CD4-positive, alpha-beta memory T cell (primary cell): Measurements from ENCODE around the gene TRPT1. TPM values are rescaled to one million over a fixed set of nuclear protein-coding genes. Genes with fewer than 3 reads are reported as not detected.

Source experiments
- CTCF ChIA-PET: fragments of 350-600 bp; sonication (Branson Sonifier 250); formaldehyde crosslinking; loops from one replicate; lab custom pipeline; 2021; ENCODE audit warnings: inconsistent platforms; ENCODE audit not compliant: partially characterized antibody; lab: Charles Lee
- POLR2A ChIA-PET: fragments of 350-600 bp; sonication (Branson Sonifier 250); formaldehyde crosslinking; loops from one replicate; lab custom pipeline; 2021; ENCODE audit not compliant: partially characterized antibody; lab: Charles Lee
- DNase-seq, 5 donors: peaks; one replicate each; pipeline versions ENCODE4 v3.0.0 to v3.0.0-alpha.2; 2020 to 2022; ENCODE audit warnings: mixed read lengths in 1 of 5
- H3K27ac ChIP-seq: one replicate; pipeline ENCODE4 v1.7.0; 2013; ENCODE audit warnings: low read depth, low read length
- H3K27me3 ChIP-seq: 2 replicates; pipeline ENCODE4 v1.7.0; 2013; ENCODE audit warnings: mild to moderate bottlenecking, low read length, moderate library complexity; ENCODE audit not compliant: insufficient read depth
- H3K36me3 ChIP-seq: 2 replicates; pipeline ENCODE4 v1.7.0; 2013; ENCODE audit warnings: mild to moderate bottlenecking, low read length, moderate library complexity; ENCODE audit not compliant: insufficient read depth
- H3K4me1 ChIP-seq: 2 replicates; pipeline ENCODE4 v1.7.0; 2013; ENCODE audit warnings: mild to moderate bottlenecking, low read length, moderate library complexity; ENCODE audit not compliant: insufficient read depth
- H3K4me3 ChIP-seq, 2 donors: one replicate each; pipeline ENCODE4 v1.7.0; 2013; ENCODE audit warnings: low read length in 2 of 2, mild to moderate bottlenecking in 1 of 2
- H3K9me3 ChIP-seq, 2 donors: one replicate each; pipeline ENCODE4 v1.7.0; 2013; ENCODE audit warnings: low read length in 2 of 2, control low read depth in 1 of 2; ENCODE audit not compliant: control insufficient read depth in 1 of 2
- H3K27ac Mint-ChIP-seq, 7 donors: one replicate each; pipeline ENCODE4 v1.8.0; 2020 to 2021; ENCODE audit warnings: mixed read lengths in 7 of 7, mild to moderate bottlenecking in 6 of 7, inconsistent platforms in 3 of 7, moderate library complexity in 3 of 7
- H3K27me3 Mint-ChIP-seq, 2 donors: one replicate each; pipeline ENCODE4 v1.8.0; 2020 to 2021; ENCODE audit warnings: mixed read lengths in 2 of 2
- H3K36me3 Mint-ChIP-seq, 2 donors: one replicate each; pipeline ENCODE4 v1.8.0; 2020 to 2021; ENCODE audit warnings: mixed read lengths in 2 of 2, inconsistent platforms in 1 of 2, mild to moderate bottlenecking in 1 of 2
- H3K4me1 Mint-ChIP-seq, 4 donors: one replicate each; pipeline ENCODE4 v1.8.0; 2020 to 2021; ENCODE audit warnings: mixed read lengths in 4 of 4, mild to moderate bottlenecking in 1 of 4
- H3K4me3 Mint-ChIP-seq, 8 donors: one replicate each; pipeline ENCODE4 v1.8.0; 2020 to 2021; ENCODE audit warnings: mixed read lengths in 8 of 8, mild to moderate bottlenecking in 7 of 8, moderate library complexity in 6 of 8, inconsistent platforms in 3 of 8
- H3K9me3 Mint-ChIP-seq, 8 donors: one replicate each; pipeline ENCODE4 v1.8.0; 2020 to 2021; ENCODE audit warnings: mixed read lengths in 8 of 8, mild to moderate bottlenecking in 5 of 8, inconsistent platforms in 3 of 8, moderate library complexity in 1 of 8
- intact Hi-C: fragments of 100-400 bp; cut with micrococcal nuclease; formaldehyde crosslinking; loops from one replicate; pipeline ENCODE4 v1.15.1; 2023
- polyA plus RNA-seq, 2 donors: library from polyadenylated mRNA; unstranded; fragments of 300-500 nt; fragmentation: Illumina TruSeq; gene quantifications; one replicate each; pipeline ENCODE4 v1.2.3, GENCODE V29; 2021
- total RNA-seq, 2 experiments: library from RNA; stranded (reverse); gene quantifications; one replicate each; pipeline ENCODE4 v1.2.3, GENCODE V29; 2021

The TRPT1 gene
- total and polyA plus RNA-seq, 4 experiments from 2014 or later, result 31.1 to 42.1 (median 36.4) TPM

DNA sequence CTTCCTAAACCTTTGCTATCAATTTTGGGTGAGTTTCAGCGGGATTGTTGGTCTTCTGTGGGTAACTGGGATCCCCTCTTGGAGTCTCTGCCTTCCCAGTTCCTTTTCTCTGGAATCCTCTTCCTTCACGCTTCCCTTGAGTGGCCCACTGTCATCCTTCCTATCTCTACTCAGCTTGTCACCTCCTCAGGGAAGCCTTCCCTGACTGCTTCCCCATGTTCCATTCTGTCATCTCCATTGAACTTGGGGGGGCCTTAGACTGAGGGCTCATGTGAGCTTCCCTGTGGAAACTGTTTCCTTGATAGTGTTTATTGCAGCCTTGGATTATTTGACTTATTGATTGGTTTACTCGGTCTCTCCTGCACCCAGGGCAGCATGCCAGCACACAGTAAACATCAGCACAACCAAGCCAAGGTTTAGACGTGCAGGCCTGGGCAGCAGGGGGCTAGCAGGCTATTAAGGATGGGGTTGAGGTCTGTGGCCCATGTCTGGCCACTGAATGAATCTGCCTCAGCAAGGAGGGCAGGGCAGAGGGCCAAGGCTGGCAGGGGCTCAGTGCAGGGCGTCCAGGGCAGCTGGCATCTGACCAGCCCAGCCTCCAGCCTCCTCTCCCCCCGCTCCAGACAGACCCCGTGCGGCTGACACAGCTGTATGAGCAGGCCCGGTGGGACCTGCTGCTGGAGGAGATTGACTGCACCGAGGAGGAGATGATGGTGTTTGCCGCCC lies 7.2 kb downstream of the TRPT1 start:
- H3K9me3 ChIP-seq, result no peaks in the 10 kb centered on the region
- DNase-seq, result no peak
- intact Hi-C loops, result no loop called here
- peak overlapping the region; percentile 19 for H3K27ac ChIP-seq
- Mint-ChIP-seq H3K9me3 (no peaks in the 10 kb centered on the region), H3K27ac (peak overlapping the region in 4 of 7 donors; percentile 59 to 75 (median 67)), H3K4me3 (no peak overlapping the region), H3K4me1 (peaks cover 2 to 7% (median 5%) of the 10 kb centered on the region in 4 donors), H3K36me3 (peaks cover 10 to 40% of the 10 kb centered on the region in 2 donors), H3K27me3 (no peaks in the 10 kb centered on the region)
- H3K36me3 ChIP-seq, result peaks cover 45% of the 10 kb centered on the region
- ChIA-PET POLR2A (interaction anchor here (1.1 to 38.9 kb wide), 4 partner anchors 9 to 52 kb away, joined by 3 to 937 read pairs (median 470); partner anchors contain the start of genes DNAJC4, FERMT3, FKBP2 and NUDT22), CTCF (interaction anchor here (18.8 kb wide), 1 partner anchor 12 kb away, joined by 207 read pairs; the partner anchor contains the start of gene FERMT3)
- no peak overlapping the region for H3K4me3 ChIP-seq
- H3K4me1 ChIP-seq, result no peaks in the 10 kb centered on the region
- no peaks in the 10 kb centered on the region for H3K27me3 ChIP-seq

DNA sequence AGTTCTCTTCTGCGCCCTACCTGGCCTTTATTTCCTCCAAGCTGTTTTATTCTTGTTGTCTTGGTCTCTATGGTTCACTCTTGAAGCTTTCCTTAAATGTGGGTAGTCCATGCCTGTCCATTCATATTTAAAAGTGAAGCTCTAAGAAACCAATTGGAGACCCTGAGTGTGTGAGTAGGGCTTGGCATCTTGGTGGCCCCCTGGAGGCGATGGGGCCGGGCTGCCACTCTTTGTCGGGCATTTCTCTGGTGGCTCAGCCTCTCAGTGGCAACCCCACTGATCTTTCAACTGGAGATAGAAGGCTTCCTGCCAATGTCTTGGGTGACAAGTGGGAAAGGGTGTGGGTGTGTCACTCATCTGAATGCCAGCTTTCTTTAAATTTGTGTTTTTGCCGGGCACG lies 9.1 kb downstream of the TRPT1 start:
- Histone ChIP-seq H3K9me3 (no peaks in the 10 kb centered on the region), H3K4me3 (no peak overlapping the region), H3K36me3 (peaks cover 43% of the 10 kb centered on the region), H3K4me1 (no peaks in the 10 kb centered on the region), H3K27me3 (no peaks in the 10 kb centered on the region), H3K27ac (no peak overlapping the region)
- DNase-seq, result no peak
- H3K27me3 Mint-ChIP-seq, result no peaks in the 10 kb centered on the region
- H3K9me3 Mint-ChIP-seq, result no peaks in the 10 kb centered on the region
- ChIA-PET CTCF (interaction anchor here (0.6 to 18.8 kb wide), 3 partner anchors 10 to 268 kb away, joined by 3 to 207 read pairs (median 3); partner anchors contain the start of gene FERMT3), POLR2A (interaction anchor here (0.7 to 38.9 kb wide), 4 partner anchors 7 to 68 kb away, joined by 4 to 937 read pairs (median 472); partner anchors contain the start of genes BAD, DNAJC4, FERMT3 and FKBP2)
- no peak overlapping the region for H3K4me3 Mint-ChIP-seq
- peaks cover 18 to 42% of the 10 kb centered on the region in 2 donors for H3K36me3 Mint-ChIP-seq
- H3K27ac Mint-ChIP-seq, result peak overlapping the region in 2 of 7 donors; percentile 8 to 38
- peaks cover 11 to 12% (median 11%) of the 10 kb centered on the region in 4 donors for H3K4me1 Mint-ChIP-seq
- intact Hi-C loops, result no loop called here

- Histone ChIP-seq H3K27ac (no peak overlapping the region), H3K9me3 (no peaks in the 10 kb centered on the region), H3K36me3 (peaks cover 26% of the 10 kb centered on the region), H3K4me3 (no peak overlapping the region), H3K27me3 (no peaks in the 10 kb centered on the region), H3K4me1 (peaks cover 19% of the 10 kb centered on the region)
- ChIA-PET POLR2A (interaction anchor here (1.2 to 22.7 kb wide), 3 partner anchors 22 to 60 kb away, joined by 3 to 937 read pairs (median 5); partner anchors contain the start of genes DNAJC4, FKBP2, NUDT22 and PLCB3), CTCF (interaction anchor here (9.7 kb wide), 1 partner anchor 12 kb away, joined by 207 read pairs; the partner anchor contains the start of genes DNAJC4, NUDT22 and TRPT1)
- intact Hi-C loops, result no loop called here
- peaks cover 16 to 48% (median 32%) of the 10 kb centered on the region in 4 donors for H3K4me1 Mint-ChIP-seq
- H3K27ac Mint-ChIP-seq, result peak overlapping the region in 2 of 7 donors; percentile 68 to 79
- no peaks in the 10 kb centered on the region for H3K27me3 Mint-ChIP-seq
- DNase-seq, result no peak
- H3K9me3 Mint-ChIP-seq, result peaks cover 0 to 2% (median 0%) of the 10 kb centered on the region in 8 donors
- peak overlapping the region in 2 of 8 donors; percentile 21 to 35 for H3K4me3 Mint-ChIP-seq
- peaks cover 17 to 61% of the 10 kb centered on the region in 2 donors for H3K36me3 Mint-ChIP-seq
Measured at GRCh38 chr11:64211181-64211872, 14.7 kb downstream of the TRPT1 start.

DNA sequence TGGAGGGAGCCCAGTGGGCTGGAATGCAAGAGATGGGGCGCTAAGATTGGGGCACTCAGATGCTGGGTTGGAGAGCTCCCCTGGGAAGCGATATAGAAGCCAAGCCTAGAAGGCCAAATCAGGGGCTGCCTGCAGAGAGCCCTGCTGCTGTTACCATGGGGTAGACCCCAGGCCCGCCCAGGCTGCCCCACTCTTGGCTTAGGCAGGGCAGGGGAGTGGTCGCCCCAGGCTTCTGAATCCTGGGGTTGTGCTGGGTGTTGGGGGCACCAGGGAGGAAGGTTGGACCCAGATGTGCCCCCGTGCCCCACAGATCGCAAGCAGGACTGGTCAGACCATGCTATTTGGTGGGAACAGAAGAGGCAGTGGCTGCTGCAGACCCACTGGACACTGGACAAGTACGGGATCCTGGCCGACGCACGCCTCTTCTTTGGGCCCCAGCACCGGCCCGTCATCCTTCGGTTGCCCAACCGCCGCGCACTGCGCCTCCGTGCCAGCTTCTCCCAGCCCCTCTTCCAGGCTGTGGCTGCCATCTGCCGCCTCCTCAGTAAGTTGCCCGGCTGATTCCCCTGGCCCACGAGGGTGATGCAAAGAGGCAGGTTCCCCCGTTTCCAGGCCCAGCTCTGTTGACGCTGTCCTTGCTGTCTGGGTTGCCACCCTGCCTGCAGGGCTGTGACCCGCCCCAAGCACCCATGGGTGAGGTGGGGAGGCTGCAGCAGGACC lies 15.5 kb downstream of the TRPT1 start:
- DNase-seq, result no peak
- Mint-ChIP-seq H3K4me3 (peak overlapping the region in 2 of 8 donors; percentile 31 to 67), H3K9me3 (peaks cover 0 to 2% (median 0%) of the 10 kb centered on the region in 8 donors), H3K36me3 (peaks cover 17 to 60% of the 10 kb centered on the region in 2 donors), H3K4me1 (peaks cover 16 to 57% (median 38%) of the 10 kb centered on the region in 4 donors), H3K27me3 (no peaks in the 10 kb centered on the region), H3K27ac (peak overlapping the region in 5 of 7 donors; percentile 10 to 92 (median 71))
- Histone ChIP-seq H3K27ac (no peak overlapping the region), H3K4me3 (no peak overlapping the region), H3K4me1 (peaks cover 27% of the 10 kb centered on the region), H3K27me3 (no peaks in the 10 kb centered on the region), H3K36me3 (peaks cover 26% of the 10 kb centered on the region), H3K9me3 (no peaks in the 10 kb centered on the region)
- intact Hi-C loops, result no loop called here
- POLR2A ChIA-PET, result interaction anchor here (1.2 to 22.7 kb wide), 2 partner anchors 23 to 61 kb away, joined by 3 to 937 read pairs; partner anchors contain the start of genes DNAJC4, FKBP2, NUDT22 and PLCB3
- CTCF ChIA-PET, result interaction anchor here (8.6 to 9.7 kb wide), 2 partner anchors 13 to 92 kb away, joined by 207 to 367 read pairs; partner anchors contain the start of genes CATSPERZ, DNAJC4, ESRRA and NUDT22

- Mint-ChIP-seq H3K9me3 (peaks cover 0 to 2% (median 0%) of the 10 kb centered on the region in 8 donors), H3K27ac (peak overlapping the region in 4 of 7 donors; percentile 48 to 92 (median 90)), H3K4me3 (peak overlapping the region in 3 of 8 donors; percentile 28 to 48 (median 32)), H3K27me3 (no peaks in the 10 kb centered on the region), H3K36me3 (peaks cover 14 to 55% of the 10 kb centered on the region in 2 donors), H3K4me1 (peaks cover 17 to 65% (median 39%) of the 10 kb centered on the region in 4 donors)
- intact Hi-C loops, result no loop called here
- no peaks in the 10 kb centered on the region for H3K9me3 ChIP-seq
- H3K27ac ChIP-seq, result peak overlapping the region; percentile 90
- H3K4me3 ChIP-seq, result no peak overlapping the region
- ChIA-PET POLR2A (interaction anchor here (6.9 to 22.7 kb wide), 3 partner anchors 23 to 60 kb away, joined by 128 to 937 read pairs (median 175); partner anchors contain the start of genes DNAJC4, FKBP2, NUDT22 and PLCB3), CTCF (interaction anchor here (8.6 to 9.7 kb wide), 2 partner anchors 14 to 93 kb away, joined by 207 to 367 read pairs; partner anchors contain the start of genes CATSPERZ, DNAJC4, ESRRA and NUDT22)
- peaks cover 37% of the 10 kb centered on the region for H3K4me1 ChIP-seq
- H3K36me3 ChIP-seq, result peaks cover 26% of the 10 kb centered on the region
- DNase-seq, result no peak
- H3K27me3 ChIP-seq, result no peaks in the 10 kb centered on the region
Measured at GRCh38 chr11:64209563-64209843, 16.5 kb downstream of the TRPT1 start.
